ENCODE measurements around the gene SUCNR1.
"Not testable (repeated sequence)": the region's sequence is repeated elsewhere in the genome, so short reads cannot be mapped to it uniquely, and the experiment has no call there.

The SUCNR1 gene

DNA sequence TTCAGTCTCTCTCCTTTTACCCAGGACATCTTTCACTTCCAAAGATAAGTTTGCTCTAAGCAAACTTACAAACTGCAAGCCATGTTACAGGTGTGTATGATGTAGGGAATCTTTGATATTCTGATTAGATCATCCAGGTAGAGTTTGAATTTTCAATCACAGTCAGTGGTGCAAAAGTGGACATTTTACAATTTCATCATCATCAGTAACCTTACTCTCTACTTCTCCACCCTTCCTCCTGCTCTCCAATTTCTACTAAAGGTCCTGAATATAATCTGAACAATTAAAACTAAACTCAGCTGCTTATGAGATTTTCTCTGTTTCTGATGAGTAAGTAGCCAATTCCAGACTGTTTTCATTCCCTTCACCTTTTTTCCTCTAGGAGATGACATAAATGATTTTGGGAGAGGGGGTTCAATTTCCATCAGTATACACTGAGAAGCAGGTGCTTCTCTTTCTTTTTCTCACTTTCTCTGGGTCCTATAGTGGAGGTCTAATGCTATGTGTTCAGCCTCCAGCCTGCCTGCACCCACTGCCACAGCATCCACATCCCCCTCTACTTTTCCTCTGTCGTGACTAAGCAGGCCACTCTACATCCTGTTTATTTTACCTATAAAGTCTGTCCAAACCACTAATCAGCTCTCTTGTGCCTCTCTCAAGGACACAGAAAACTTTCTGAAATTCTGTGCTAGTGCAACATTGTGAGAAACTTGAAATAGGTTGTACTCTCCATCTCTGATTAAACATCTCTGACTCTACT is 27.6 kb downstream of the SUCNR1 start:
- DNase-seq, result no peak

DNA sequence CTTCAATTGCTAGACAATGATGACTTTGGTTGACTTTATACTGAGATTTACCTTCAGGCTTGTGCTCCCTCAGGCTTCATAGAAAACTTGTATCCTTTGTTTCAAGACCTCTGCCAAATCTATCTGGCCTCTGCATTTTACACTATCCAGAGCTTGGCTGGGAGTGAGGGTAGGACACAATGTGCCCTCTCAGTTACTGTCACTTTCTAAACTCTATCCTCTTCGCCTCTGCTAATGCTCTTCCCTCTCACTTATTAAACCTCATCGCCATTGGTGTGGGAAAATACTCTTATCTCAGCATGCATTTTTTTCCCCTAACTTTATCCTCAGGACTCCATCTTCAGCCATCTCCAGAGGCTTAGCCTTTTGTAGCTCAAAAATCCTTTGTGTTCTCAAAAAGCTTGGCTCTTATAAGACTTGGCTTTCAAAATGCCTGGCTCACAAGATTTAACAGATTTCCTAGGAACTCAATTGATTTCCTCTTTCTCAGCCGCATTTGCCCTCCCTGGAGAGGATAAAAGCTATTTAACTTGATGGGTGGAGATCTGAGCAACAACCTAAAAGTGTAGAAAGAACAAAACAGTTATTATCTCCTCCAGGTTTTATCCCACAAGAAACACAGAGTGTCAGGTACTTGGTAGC is 28.3 kb downstream of the SUCNR1 start:
- no peak for DNase-seq

DNA sequence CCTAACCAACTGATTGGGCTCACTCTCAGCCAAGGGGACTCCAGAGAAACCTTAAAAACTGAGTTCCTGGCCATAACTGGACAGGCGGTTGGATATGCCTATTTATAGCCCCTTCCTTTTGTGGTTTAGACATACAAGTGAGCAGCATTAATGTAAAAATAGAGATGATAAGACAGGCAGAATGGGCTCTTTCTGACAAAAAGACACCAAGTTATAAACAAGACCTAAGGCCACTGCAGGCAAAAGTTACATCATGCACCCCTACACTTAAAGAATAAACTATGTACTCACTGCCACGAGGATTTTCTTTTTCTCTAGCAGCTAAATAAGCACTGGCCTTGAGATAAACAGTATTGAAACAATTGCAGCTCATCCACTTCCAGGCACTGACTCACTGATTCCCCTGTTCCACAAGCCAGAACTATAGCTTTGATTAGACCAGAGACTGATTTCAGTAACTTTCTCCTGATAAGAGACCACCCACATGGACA is 30.1 kb downstream of the SUCNR1 start:
- DNase-seq, result no peak

DNA sequence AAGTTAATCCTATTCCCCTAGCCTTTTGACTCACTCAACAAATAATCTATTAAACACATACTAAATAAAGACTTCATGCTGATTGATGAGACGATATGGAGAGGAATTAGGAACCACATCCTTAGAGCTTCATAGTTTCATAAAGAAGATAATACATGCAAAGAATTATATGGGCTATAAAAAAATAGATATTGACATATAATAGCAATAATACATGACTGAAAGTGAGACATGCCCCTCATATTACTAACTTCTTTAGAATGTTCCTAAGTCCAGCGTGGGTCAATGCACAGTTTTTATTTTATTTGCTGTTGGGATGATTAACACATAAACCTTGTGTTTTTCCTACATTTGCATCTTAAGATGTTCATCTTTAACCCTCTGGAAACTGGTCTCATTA is 32.2 kb downstream of the SUCNR1 start:
- DNase-seq, result no peak

DNA sequence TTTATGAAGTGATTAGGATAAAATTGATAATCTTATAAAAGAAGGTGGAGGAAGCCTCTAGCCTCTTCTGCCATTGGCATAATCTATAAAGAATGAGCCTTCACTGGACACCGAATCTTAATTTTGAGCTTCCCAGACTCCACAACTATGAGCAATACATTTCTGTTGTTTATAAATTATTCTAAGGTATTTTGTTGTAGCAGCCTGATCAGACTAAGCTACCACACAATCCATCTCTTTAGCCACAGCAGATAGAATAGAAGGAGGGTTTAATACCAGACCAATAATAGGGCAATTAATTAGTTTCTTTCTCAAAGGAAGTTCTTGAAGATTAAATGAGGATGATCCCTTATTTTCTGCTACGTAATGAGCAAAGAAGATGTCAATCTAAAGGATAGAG is 33.3 kb downstream of the SUCNR1 start:
- no peak for DNase-seq

DNA sequence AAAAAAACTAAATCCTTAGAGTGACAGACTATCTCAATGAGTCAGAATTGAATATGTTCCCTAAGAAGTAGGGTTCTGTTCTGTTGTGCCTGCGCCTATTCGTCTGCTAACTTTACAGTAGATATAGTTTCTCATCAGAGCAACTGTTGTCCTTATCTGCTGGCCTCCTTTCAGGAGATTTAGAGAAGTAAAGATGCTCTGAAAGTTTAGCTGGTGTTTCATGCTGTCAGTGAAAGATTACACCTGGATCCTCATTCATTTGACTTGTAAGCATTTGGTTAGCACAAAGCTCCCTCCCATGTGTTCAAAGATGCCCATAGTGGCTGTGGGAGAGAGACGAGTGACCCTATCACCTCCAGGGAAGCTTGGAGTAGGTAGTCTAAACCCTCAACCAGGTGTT is 35.0 kb downstream of the SUCNR1 start:
- DNase-seq, result no peak

DNA sequence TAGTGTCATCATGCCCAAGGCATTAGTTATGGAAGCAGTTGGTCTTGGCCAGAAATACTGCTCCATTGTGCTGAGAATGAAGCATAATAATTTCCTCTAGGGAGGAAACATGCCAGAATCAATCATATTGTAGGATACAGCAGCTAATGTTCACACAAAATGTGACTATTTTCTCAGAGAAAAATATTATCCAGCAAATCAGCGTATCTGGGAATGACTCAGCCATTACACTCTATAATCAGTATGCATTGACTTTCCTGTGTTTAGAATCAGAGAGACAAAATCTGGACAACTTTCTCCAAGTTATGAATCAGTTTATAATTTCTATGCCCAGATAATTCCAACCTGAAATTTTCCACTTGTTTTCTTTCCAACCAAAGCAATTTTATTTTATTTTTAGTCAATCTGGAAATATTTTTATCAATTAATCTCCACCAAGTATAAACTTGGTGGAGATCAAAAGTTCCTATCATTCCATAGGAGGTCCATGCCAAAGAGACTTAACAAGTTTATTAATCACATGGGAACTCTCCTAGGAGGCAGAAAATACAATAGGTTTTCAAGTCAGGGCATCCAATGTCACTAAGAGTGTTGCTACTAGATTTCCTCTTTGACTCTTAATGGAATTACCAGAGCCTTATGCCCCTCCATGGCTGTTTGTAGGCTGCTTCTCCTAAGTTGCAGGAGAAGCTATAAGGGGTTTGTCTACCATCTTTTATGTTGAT is 36.4 kb downstream of the SUCNR1 start:
- DNase-seq, result no peak

DNA sequence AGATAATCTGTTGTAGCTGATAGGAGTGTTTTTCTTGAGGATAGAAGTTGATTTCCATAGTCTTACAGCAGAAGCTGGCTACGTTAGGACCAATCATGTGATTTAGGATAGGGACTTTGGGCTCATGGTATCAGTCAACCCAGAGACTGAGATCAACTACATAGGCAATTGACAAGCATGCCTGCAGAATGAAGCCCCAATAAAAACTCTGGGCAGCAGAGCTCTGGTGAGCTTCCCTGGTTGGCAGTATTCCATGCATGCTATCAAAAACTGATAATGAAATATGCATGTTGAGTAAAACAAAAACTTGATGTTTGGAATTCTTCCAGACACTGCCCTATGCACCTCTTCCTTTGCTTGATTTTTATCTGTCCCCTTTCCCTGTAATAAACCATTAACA is 38.0 kb downstream of the SUCNR1 start:
- no peak for DNase-seq

DNA sequence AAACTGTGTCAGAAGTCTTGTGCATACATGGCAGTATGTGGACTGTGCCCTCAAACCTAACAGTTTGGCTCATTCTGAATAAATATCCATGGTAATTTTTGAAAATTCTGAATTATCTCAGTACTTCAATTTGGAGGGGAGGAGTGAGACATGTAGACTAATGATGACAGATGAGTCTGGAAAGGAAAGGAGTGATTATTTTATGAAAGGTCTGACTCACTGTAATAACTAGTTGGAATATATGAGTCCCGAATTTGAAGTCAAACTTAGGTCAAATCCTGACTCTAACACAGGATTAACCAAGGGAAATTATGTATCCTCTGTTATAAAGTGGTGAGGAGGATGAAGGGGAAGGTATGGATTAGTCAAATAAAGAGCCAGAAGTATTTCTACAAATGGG is 38.6 kb downstream of the SUCNR1 start:
- no peak for DNase-seq

DNA sequence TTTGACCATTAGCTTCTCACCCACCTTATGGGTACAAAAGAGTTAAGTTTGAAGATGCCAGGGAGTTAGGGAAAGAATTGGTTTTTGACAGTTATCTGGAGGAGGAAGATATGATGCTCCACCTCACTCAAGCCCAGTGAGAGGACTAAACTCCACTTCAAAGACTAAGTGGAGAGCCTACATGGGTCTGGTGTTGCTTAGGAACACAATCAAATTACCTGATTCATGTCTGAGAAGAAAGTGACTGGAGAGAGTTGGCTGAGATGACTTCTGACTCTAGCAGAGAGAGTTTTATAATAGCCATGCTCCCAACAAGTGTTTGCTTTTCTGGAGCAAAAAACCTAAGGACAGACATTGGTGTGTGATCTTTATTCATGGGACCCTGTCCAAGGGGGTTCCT is 43.3 kb downstream of the SUCNR1 start:
- no peak for DNase-seq

DNA sequence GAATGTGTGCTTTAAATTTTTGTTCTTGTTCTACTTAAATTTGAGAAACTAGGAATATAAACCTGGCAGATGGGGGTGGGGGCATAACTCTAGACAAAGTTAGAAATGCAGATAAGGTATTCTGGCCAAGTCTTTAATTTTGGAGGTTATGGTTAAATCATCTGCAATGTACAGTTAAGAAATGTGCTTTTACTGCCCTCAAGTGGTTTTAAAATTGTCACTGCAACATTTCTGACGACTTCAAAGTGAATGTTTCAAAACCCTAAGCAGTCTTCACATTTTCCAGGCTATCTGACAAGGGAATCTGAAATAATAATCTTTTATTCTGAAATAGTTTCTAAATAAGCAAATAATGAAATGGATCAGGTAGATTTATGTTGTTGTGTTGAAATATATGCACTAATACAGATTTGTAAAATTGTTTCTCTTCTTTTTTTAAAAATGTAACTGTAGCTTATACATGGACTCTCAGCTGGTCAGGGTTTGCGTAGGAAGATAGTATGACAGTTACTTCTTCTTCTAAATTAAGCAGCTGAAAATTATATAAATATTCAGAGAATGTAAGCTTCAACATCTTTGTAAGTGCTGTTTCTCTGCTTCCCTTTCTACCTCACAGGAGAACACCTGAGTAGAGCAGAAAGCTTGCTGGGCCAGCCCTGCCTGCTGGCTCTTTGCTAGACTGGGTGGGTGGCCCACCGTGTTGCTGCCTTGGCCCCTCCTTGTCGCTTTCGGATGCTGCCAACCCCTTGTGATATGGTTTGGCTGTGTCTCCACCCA is 45.0 kb downstream of the SUCNR1 start:
- DNase-seq, result no peak

DNA sequence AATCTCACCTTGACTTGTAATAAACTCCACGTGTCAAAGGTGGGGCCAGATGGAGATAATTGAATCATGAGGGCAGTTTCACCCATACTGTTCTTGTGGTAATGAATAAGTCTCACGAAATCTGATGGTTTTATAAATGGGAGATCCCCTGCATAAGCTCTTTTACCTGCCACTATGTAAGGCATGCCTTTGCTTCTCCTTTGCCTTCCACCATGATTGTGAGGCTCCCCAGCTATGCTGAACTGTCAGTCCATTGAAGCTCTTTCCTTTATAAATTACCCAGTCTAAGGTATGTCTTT is 45.5 kb downstream of the SUCNR1 start:
- DNase-seq, result no peak

DNA sequence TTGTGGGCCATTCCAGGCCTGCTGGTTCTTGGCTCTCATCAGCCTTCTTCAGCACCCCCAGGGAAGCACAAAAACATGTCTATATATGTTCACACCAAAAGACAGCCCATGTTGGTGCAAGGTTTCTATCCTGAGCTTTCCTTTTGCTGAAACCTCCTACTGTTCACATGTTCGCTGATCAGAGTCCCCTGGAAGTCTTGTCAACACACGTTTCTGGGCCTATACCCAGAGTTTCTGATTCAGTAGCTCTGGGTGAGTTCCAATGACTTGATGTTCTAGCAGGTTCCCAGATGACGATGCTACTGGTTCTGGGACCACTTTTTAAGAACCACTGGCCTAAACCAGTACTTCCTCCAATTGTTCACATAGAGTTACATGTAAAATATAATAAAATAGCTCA is 46.0 kb downstream of the SUCNR1 start:
- no peak for DNase-seq

DNA sequence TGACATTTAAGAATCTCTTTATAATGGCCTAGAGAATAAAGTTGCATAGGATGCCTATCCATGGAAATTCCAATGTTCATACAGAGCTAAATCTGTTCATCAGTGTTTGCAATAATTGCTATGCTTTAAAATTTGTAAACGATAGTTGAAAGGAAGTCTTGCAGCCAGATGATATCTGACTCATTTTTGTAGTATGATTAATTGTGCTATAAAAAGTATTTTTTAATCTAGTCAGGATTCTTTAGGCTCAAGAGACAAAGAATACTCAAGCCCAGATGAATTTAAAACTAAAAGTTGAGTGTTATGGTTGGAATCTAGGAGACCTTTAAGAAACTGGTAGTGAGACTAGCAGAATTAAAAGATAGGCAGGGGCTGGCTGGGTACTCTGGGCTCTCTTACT is 50.5 kb downstream of the SUCNR1 start:
- DNase-seq, result no peak

DNA sequence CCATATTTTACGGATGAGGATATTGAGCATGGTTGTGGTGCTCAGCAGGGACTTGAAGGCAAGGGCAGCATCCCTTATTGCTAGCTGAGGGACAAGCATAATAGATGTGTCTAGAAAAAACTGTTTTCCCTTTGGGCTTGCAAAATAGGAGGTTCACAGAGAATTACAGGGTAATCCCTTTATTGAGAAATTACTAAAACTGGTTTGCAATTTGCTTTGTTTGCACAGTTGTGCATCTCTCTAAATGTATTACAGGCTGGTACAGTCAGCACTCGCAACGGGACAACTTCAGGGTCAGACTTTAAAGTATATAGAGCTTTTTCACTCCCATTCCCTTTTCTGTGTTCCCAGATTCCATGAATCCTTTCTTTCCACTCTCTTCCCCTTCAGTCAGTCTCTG is 51.3 kb downstream of the SUCNR1 start:
- DNase-seq, result no peak

DNA sequence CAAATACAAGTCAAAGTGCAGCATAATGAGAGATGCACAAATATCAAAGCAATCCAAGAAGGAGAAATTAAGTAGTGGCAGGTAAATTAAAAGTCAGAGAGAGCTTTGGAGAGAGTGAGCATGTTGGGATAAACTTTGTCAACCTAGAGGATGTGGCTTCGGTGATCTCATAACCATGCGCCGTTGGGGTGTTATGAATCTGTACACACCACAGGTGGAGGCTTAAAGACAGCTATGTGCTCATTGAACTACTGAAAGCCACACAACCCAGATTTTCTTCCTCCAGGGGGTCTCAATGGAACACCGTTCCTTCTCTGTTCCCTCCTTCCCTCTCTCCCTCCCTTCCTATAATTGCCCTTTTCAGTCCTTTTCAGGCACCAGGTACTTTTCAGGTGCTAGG is 52.0 kb downstream of the SUCNR1 start:
- DNase-seq, result no peak

DNA sequence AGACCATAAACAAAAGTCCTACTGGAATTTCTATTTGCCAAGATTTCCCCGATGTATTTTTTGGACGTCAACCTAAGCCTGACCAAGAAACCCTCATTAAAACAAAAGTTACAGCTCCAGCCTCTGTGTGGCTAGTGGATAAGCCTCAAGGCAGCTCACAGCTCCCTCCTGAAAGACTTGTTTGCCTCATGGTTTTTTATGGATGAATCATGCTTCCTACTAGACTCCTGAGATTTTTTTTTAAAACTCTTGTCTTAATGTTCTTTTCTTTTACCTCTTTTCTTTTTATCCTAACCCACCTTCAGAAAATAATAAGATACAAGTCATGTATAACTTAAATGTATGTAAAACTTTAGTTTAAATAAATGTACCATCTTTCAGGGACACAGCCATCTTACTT is 52.4 kb downstream of the SUCNR1 start:
- no peak for DNase-seq

DNA sequence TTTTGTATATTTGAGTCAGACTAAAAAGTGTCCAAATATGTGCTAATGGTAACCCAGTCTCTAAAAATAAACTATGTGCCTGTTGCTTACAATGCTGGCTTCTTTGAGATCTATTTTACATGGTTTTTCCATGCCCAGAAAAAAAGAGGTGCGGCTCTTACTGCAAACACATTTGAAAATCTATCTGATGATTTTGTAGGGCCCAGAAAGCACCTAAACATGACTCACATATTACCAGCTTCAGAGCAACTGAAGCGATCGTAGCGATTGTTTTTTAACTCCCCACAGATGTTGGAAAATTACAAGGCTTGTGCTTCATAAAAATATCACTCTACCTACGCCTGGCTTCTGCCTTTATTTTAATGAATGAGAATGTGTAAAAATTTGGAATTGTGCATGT is 53.5 kb downstream of the SUCNR1 start:
- no peak for DNase-seq

DNA sequence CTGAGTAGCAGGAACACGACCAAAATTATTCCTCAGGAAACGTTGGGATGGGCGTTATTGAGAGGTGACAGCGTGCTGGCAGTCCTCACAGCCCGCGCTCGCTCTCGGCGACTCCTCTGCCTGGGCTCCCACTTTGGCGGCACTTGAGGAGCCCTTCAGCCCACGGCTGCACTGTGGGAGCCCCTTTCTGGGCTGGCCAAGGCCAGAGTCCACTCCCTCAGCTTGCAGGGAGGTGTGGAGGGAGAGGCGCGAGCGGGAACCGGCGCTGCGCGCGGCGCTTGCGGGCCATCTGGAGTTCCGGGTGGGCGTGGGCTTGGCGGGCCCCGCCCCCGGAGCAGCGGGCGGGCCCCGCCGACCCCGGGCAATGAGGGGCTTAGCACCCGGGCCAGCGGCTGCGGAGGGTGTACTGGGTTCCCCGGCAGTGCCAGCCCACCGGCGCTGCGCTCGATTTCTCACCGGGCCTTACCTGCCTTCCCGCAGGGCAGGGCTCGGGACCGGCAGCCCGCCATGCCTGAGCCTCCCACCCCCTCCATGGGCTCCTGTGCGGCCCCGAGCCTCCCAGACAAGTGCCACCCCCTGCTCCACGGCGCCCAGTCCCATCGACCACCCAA is 54.6 kb downstream of the SUCNR1 start:
- not testable (repeated sequence) for DNase-seq

DNA sequence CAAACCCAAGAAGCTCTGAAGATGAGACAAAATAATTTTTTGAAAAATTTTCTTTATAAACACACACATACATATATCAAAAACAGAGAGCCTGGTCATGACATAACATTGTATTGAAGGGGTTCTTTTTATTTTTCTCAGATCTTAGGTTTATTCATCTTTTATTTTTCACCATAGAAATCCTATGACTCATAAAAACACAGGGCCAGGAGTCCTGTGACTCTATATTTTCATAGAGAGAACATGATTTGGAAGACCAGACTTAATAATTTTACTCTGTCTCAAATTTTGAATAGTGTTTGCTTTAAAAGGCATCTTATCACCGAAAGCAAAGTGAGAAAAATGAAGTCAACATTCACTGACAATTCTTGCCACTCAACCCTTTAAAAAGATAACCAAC is 57.7 kb downstream of the SUCNR1 start:
- no peak for DNase-seq

DNA sequence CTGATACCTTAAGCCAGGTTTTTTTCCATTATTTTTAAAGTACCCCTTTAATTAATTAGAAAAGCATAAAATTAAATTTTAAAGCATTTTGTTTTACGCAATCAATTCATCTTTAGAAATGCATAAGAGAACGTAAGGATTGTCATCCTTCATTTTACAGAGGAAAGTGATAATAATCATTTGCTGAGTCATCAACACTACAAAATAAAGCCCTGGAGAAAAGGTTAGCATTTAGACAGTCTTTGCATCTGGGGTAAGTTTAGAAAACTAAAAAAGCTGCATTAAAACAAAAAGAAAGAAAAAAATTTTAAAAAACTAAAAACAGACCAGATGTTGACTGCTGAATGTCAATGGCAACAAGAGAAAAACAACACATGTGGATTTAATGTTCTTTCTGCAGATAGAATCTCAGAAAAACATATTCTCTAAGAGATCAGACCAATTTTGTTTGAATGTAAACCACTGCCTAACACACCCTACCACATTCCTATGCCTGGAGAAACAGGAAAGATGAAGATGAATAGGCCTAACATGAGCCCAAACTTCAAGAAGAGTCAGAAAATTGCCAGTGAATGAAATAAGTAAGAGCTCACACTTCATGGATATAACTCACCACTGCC is 59.9 kb downstream of the SUCNR1 start:
- no peak for DNase-seq

All from amygdala (tissue), 56 donors.